SKM-1 treated with dmso at 0.1 percent for 144 hours (cell line): Measurements from ENCODE around the gene DCC.

Experiments used
- DNase-seq: peaks from one replicate; lab custom pipeline; 2025; ENCODE audit not compliant: unreplicated experiment; lab: John Stamatoyannopoulos, UW

DCC gene

DNA sequence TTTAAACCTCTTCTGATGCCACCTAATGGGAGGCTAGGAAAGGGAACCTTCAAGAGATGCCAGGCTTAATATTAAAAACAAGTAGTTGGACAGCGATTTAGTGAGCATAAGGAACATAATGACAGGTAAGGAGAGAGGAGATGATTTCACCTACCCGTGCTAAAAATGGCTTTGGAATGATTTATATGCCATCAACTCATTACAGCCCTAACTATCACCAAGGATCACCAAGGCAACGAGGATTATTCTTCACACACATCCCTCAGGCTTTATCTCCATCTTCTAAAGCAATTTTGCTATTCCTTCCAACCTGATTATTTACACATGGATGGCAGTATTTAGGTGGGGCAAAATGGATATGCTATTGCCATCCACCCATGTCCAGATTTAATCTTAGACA is 237.8 kb downstream of the DCC start:
- no peak for DNase-seq

DNA sequence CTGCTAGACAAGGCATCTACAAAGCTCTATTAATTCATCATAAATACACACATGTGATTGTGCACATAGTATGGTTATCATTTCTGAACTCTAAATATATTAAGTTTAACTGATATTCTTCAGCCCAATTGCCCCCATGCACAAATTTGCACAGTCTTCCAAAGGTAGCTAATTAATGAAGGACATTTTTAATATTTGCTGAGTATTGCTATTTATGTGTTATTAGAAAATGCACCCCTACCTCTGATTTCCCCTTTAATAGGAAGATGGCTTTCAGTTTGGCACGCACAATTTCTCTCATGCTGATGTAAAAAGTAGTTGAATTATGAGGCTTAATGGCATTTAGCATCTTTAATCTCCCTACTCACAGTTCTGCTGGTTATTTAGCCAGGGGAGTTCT is 242.1 kb downstream of the DCC start:
- no peak for DNase-seq

DNA sequence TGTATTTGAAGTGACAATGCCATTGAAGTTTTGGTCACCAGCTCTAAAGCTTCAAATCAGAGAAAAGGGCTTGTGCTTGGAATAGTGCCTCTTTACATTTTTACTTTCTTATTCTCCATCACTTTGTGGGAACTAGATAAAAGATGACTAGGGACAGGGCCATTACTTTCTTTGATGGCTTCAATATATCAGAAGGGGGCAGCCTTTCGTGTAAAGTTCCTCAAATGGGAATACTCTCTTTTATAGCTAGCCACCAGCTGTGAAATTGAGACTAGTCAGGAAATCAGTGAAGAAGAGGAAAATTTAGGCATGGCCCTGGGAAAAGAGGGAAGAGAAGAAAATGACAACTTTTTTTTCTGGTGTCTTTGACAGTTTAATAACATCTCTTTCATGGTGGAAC is 242.5 kb downstream of the DCC start:
- no peak for DNase-seq

GRCh38 chr18:52588931-52589330 is 248.9 kb downstream of the DCC start:
- DNase-seq = no peak

- DNase-seq = no peak
Measured at GRCh38 chr18:52596748-52597435, 256.9 kb downstream of the DCC start.

GRCh38 chr18:52598921-52599320 is 258.9 kb downstream of the DCC start:
- DNase-seq = no peak

- DNase-seq = no peak
Measured at GRCh38 chr18:52602820-52603219, 262.8 kb downstream of the DCC start.

DNA sequence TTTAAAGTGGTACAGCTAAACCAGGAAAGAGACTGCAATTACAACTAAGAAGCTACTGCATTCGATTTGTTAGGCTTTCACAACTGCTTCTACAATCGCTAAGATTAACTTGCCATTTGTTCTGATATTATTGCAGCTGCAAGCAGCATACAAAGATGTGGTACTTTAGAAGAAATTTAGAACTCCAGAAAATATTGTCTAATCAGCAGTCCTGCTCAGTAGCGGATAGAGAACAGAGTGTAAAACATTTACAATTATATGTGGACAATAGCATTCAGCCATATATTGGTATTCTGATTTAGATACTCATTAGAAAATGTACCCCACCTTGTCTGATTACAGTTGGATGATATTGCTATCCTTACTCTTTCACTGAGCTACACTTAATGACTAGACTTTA is 265.3 kb downstream of the DCC start:
- no peak for DNase-seq

GRCh38 chr18:52607985-52608384 is 268.0 kb downstream of the DCC start:
- no peak for DNase-seq

DNA sequence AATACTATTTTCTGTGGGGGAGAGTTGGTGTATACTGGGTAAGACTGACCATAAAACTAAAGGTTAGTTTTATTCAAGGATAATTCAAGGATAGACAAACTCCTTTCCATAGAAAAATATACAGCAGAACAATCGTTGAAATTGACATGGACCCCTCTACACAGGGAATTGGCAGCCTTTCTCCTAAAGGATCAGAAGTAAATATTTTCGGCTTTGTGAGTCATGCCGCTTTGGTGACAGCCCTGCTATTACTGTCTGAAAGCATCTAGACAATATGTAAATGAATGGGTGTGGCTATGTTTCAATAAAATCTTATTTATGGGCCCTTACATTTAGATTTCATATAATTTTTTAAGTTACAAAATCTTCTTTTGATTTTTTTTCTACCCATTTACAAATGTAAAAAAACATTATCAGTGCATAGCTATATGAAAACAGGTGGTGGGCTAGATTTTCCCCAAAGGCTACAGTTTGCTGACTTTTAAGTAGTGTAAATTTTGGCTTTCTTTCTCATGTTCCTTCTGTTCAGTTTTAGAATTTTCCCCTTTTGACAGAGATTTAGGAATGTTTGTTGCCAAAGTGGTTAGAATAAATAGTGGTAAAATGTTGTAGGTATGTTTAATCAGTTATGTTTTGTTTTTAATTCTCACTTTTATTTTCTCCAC is 270.6 kb downstream of the DCC start:
- DNase-seq = no peak

DNA sequence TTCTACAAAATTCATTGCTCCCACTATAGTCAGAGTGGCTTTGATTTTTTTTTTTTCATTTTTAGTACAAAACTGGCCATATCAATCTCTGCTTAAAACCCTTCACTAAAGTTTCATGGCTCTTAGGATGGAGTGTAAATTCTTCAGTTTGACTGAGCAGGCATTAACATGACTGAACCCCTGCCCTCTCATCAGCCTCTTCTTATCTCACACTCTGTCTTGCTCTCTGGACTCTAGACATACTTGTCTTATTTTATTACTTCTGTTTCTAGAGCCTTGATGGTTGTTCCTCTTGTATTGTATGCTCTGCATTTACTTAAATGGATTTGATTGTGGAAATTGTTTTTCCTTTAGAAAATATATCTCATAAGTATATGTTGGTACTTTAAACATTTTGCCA is 272.4 kb downstream of the DCC start:
- no peak for DNase-seq

- DNase-seq = no peak
Measured at GRCh38 chr18:52615321-52615720, 275.3 kb downstream of the DCC start.

- no peak for DNase-seq
Measured at GRCh38 chr18:52615943-52616342, 275.9 kb downstream of the DCC start.

DNA sequence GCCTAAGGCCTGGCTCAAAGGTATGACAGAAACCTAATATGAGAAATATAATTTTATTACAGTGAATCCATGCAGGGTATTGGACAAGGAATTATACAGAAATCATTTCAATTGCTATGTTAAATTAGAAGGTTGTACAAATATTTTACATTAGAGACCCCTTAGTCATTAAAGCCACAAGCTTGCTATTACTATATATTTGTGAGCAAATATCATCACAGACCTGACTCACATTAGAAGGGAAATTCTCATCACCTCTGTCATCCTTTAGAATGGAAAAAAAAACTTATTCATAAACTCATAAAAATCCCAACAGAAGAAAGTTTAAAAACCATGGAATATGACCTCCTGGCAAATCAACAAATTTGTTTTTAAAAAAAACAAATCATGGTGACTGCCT is 277.9 kb downstream of the DCC start:
- DNase-seq = no peak

- no peak for DNase-seq
Measured at GRCh38 chr18:52620926-52621439, 281.0 kb downstream of the DCC start.

DNA sequence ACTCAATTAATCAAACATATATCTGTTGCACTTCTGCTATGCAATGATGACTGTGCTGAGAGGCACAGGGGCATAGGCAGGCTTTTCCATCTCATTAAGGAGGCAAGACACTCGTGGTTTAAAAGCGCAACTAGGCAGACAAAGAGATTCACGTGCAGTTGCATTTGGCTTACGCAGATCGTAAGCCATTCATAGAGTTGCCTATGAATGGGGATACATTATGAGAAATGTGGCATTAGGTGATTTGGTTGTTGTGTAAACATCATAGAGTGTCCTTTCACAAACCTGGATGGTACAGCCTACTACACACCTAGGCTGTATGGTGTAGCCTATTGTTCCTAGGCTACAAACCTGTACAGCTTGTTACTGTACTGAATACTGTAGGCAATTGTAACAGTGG is 284.7 kb downstream of the DCC start:
- DNase-seq = no peak

GRCh38 chr18:52636536-52636935 is 296.5 kb downstream of the DCC start:
- DNase-seq = no peak

- DNase-seq = no peak
Measured at GRCh38 chr18:52648201-52648600, 308.2 kb downstream of the DCC start.

DNA sequence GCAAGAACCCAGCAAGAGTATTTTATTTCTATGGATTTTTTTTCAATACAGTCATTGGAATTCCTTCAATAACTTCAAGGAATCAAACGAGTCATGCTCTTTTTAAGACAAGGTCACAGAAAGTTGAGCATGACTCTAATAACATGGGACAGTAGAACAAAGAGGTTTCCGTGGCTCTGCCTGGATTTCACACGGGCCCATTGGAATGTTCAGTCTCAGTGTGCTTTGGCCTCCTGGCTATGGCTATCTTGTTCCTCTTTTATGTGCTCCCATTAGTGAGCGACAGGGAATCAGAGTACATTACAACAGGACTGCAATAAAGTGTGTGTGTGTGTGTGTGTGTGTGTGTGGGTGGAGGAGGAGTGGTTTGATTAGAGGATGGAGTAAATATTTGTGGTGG is 312.4 kb downstream of the DCC start:
- no peak for DNase-seq

DNA sequence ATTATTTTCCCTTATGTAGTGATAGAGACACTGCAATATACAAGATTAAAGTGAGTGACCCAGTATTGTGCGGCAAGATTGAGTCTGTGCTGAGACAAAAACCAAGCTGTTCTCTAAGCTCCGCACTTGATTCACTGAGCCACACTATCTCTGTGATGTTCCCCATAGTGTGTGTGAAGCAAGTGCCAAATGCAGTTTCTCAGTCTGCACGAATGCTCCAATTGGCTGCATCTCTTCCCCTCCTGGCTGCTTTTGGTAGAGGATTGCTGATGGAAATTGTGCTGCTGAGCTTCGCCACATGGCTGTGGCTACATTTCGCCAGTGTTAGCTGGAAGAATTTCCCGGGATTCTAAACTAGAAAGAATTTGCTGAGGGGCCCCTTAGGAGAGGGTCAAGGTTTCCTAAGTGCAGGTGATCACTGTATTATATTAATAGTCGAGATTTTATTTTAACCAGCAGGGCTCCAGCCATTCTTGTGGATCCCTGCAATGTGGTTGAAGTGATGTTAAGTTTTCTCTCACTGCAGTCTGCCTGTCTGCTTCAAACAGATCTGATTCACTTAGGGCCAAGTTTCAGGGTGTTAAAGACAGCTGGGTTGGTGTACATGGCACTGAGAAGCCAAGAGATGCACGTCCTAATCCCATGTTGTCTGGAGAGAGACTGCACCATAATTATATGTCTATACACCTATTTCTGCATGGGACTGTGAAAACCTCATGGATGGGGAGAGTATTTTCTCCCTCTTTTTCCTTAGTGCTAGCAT is 317.2 kb downstream of the DCC start:
- no peak for DNase-seq

GRCh38 chr18:52667463-52668065 is 327.6 kb downstream of the DCC start:
- no peak for DNase-seq

DNA sequence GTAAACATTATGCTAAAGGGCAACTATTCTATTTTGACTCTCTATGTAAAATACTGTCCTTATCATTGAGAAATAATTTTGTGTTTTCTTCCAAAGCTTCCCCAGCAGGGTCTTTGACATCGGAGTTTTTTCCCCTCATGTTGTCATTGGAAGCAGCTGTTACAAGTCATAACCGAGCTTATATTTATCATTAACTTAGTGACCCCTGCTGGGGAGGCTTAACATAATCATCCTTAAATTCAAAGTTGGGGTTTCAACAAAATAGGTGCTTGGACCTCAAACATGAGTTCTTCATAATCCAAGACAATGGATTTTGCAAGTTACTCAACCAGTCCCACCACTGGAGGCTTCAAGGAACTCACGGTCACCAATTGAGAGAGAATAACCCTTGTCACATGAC is 330.9 kb downstream of the DCC start:
- DNase-seq = no peak
